ENCODE results near the gene MGST2. TPM values are rescaled to one million over a fixed set of nuclear protein-coding genes. Genes with fewer than 3 reads are reported as not detected.

MGST2 gene
- total RNA-seq, 1 donor from 2014 or later: 66.3 TPM

- DNase-seq (ENCODE audit: low read depth): no peak
- H3K4me3 ChIP-seq (ENCODE audit: low read depth, low read length): no peak overlapping the region
- TF ChIP-seq CTCF (conservative IDR thresholded peaks at IDR 0.05; ENCODE audit: low read depth, low read length): no peak
Measured at GRCh38 chr4:139676365-139676764, 10.7 kb downstream of the MGST2 start.

GRCh38 chr4:139676913-139677585 is 11.4 kb downstream of the MGST2 start:
- TF ChIP-seq CTCF (conservative IDR thresholded peaks at IDR 0.05; ENCODE audit: low read depth, low read length): no peak
- H3K4me3 ChIP-seq (ENCODE audit: low read depth, low read length): no peak overlapping the region
- DNase-seq (ENCODE audit: low read depth): no peak

GRCh38 chr4:139682309-139682708 is 16.7 kb downstream of the MGST2 start:
- no peak for TF ChIP-seq CTCF (conservative IDR thresholded peaks at IDR 0.05; ENCODE audit: low read depth, low read length)
- no peak overlapping the region for H3K4me3 ChIP-seq (ENCODE audit: low read depth, low read length)
- no peak for DNase-seq (ENCODE audit: low read depth)

- DNase-seq (ENCODE audit: low read depth): no peak
- TF ChIP-seq CTCF (conservative IDR thresholded peaks at IDR 0.05; ENCODE audit: low read depth, low read length): no peak
- no peak overlapping the region for H3K4me3 ChIP-seq (ENCODE audit: low read depth, low read length)
Measured at GRCh38 chr4:139682741-139683151, 17.1 kb downstream of the MGST2 start.

GRCh38 chr4:139684351-139684750 is 18.7 kb downstream of the MGST2 start:
- no peak overlapping the region for H3K4me3 ChIP-seq (ENCODE audit: low read depth, low read length)
- TF ChIP-seq CTCF (conservative IDR thresholded peaks at IDR 0.05; ENCODE audit: low read depth, low read length): no peak
- DNase-seq (ENCODE audit: low read depth): no peak

GRCh38 chr4:139685180-139685579 is 19.6 kb downstream of the MGST2 start:
- TF ChIP-seq CTCF (conservative IDR thresholded peaks at IDR 0.05; ENCODE audit: low read depth, low read length): no peak
- no peak overlapping the region for H3K4me3 ChIP-seq (ENCODE audit: low read depth, low read length)
- no peak for DNase-seq (ENCODE audit: low read depth)

- H3K4me3 ChIP-seq (ENCODE audit: low read depth, low read length): no peak overlapping the region
- no peak for DNase-seq (ENCODE audit: low read depth)
- no peak for TF ChIP-seq CTCF (conservative IDR thresholded peaks at IDR 0.05; ENCODE audit: low read depth, low read length)
Measured at GRCh38 chr4:139686130-139686529, 20.5 kb downstream of the MGST2 start.

Measured in epithelial cell of proximal tubule (primary cell).